ENCODE data around the gene NPAS1.

- no peak for TF ChIP-seq ELF4 (IDR thresholded peaks at IDR 0.05)
- TF ChIP-seq TARDBP (IDR thresholded peaks at IDR 0.05) = no peak
- TF ChIP-seq BHLHE40 (IDR thresholded peaks at IDR 0.05; ENCODE audit: borderline replicate concordance) = no peak
- no peak for TF ChIP-seq FOXK2 (IDR thresholded peaks at IDR 0.05)
- no peak for TF ChIP-seq FOXA1 (IDR thresholded peaks at IDR 0.05)
- TF ChIP-seq SP1 (IDR thresholded peaks at IDR 0.05) = no peak
Observed at GRCh38 chr19:46999878-47000277, 19.8 kb upstream of the NPAS1 start.
